ENCODE measurements around the gene PAPPA.

DNA sequence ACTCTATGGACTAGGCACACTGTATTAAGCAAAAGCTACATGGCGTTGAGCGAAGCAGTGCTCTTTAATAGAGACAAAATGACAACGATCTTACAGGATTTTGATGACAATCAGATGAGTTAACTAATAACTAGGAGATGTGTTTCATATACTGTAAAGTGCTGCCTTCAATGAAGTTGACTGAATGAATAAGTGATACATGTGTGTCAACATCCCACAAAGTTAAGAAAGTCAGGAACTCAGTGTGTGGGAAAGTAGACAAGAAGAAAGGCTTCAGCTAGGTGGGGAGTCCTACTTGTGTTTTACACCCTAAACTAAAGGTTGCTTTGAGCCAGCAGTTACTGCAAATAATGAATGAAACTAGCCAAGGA is 79.6 kb downstream of the PAPPA start:
- TF ChIP-seq, protein P1, sequence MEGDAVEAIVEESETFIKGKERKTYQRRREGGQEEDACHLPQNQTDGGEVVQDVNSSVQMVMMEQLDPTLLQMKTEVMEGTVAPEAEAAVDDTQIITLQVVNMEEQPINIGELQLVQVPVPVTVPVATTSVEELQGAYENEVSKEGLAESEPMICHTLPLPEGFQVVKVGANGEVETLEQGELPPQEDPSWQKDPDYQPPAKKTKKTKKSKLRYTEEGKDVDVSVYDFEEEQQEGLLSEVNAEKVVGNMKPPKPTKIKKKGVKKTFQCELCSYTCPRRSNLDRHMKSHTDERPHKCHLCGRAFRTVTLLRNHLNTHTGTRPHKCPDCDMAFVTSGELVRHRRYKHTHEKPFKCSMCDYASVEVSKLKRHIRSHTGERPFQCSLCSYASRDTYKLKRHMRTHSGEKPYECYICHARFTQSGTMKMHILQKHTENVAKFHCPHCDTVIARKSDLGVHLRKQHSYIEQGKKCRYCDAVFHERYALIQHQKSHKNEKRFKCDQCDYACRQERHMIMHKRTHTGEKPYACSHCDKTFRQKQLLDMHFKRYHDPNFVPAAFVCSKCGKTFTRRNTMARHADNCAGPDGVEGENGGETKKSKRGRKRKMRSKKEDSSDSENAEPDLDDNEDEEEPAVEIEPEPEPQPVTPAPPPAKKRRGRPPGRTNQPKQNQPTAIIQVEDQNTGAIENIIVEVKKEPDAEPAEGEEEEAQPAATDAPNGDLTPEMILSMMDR (IDR thresholded peaks at IDR 0.05; ENCODE audit: poor library complexity, severe bottlenecking), result no peak
- no peak for TF ChIP-seq EZH2 (IDR thresholded peaks at IDR 0.05; ENCODE audit: borderline replicate concordance, insufficient read depth, low read length, poor library complexity, severe bottlenecking)
